OCI-LY1 (cell line): Measurements from ENCODE around the gene PSENEN.
"Not testable (repeated sequence)": the region's sequence is repeated elsewhere in the genome, so short reads cannot be mapped to it uniquely, and the experiment has no call there.

ENCODE experiments used
- H2AFZ ChIP-seq: fragments of 200-600 bp; sonication (generic), shearing (Covaris generic); 2 replicates; pipeline ENCODE4 v1.6.0; 2014; ENCODE audit warnings: antibody characterized with exemption, mild to moderate bottlenecking, low read length
- H3F3A ChIP-seq: fragments of 200-600 bp; sonication (generic), shearing (Covaris generic); 2 replicates; pipeline ENCODE4 v1.6.0; 2014; ENCODE audit warnings: mild to moderate bottlenecking, antibody characterized with exemption, low read length, moderate library complexity; ENCODE audit not compliant: insufficient read depth
- H3K27ac ChIP-seq: fragments of 200-600 bp; sonication (generic); 2 replicates; pipeline ENCODE4 v1.5.1; 2014; ENCODE audit warnings: low read length, mixed run types, mild to moderate bottlenecking, low read depth; ENCODE audit not compliant: poor library complexity, severe bottlenecking
- H3K27me3 ChIP-seq: fragments of 200-600 bp; sonication (generic); 2 replicates; pipeline ENCODE4 v1.6.0; 2014; ENCODE audit warnings: antibody characterized with exemption, mild to moderate bottlenecking, low read length, moderate library complexity; ENCODE audit not compliant: insufficient read depth
- H3K36me3 ChIP-seq: fragments of 200-600 bp; sonication (generic); 2 replicates; pipeline ENCODE4 v1.6.1; 2014; ENCODE audit warnings: mild to moderate bottlenecking, antibody characterized with exemption, low read length, moderate library complexity, mixed read lengths; ENCODE audit not compliant: insufficient read depth
- H3K4me1 ChIP-seq: fragments of 200-600 bp; sonication (generic); 2 replicates; pipeline ENCODE4 v1.5.1; 2014; ENCODE audit warnings: mild to moderate bottlenecking, low read length, moderate library complexity; ENCODE audit not compliant: insufficient read depth, severe bottlenecking
- H3K4me2 ChIP-seq: fragments of 200-600 bp; sonication (generic), shearing (Covaris generic); 2 replicates; pipeline ENCODE4 v1.6.1; 2014; ENCODE audit warnings: low read length
- H3K4me3 ChIP-seq: fragments of 200-600 bp; sonication (generic); 2 replicates; pipeline ENCODE4 v1.5.1; 2014; ENCODE audit warnings: low read length, low read depth, mild to moderate bottlenecking, mixed read lengths; ENCODE audit not compliant: poor library complexity, severe bottlenecking
- H3K79me2 ChIP-seq: fragments of 200-600 bp; shearing (Covaris generic); 2 replicates; pipeline ENCODE4 v1.6.1; 2016; ENCODE audit warnings: mixed run types, low read length, mixed read lengths; ENCODE audit not compliant: insufficient read depth
- H3K9ac ChIP-seq: fragments of 200-600 bp; sonication (generic), shearing (Covaris generic); 2 replicates; pipeline ENCODE4 v1.6.1; 2014; ENCODE audit warnings: mild to moderate bottlenecking, low read length, mixed read lengths
- H3K9me2 ChIP-seq: fragments of 200-600 bp; sonication (generic), shearing (Covaris generic); 2 replicates; pipeline ENCODE4 v1.6.1; 2014; ENCODE audit warnings: low read depth, mild to moderate bottlenecking, low read length, mixed read lengths
- H3K9me3 ChIP-seq: fragments of 200-600 bp; shearing (Covaris generic); 2 replicates; pipeline ENCODE4 v1.6.1; 2014; ENCODE audit warnings: low read length, mixed read lengths
- H4K20me1 ChIP-seq: fragments of 200-600 bp; sonication (generic), shearing (Covaris generic); 2 replicates; pipeline ENCODE4 v1.6.0; 2016; ENCODE audit warnings: mild to moderate bottlenecking, low read length; ENCODE audit not compliant: insufficient read depth
- EZH2 ChIP-seq: fragments of 200-600 bp; sonication (generic), shearing (Covaris generic); IDR thresholded peaks from 2 replicates; pipeline ENCODE4 v1.8.0; 2017; ENCODE audit warnings: borderline replicate concordance, mixed run types, mild to moderate bottlenecking, antibody characterized with exemption, low read length, moderate library complexity, mixed read lengths
- TF ChIP-seq, protein P1 (sequence below): fragments of 200-600 bp; sonication (generic), shearing (Covaris generic); IDR thresholded peaks from 2 replicates; pipeline ENCODE4 v1.5.1; 2017; ENCODE audit warnings: mild to moderate bottlenecking, antibody characterized with exemption, low read length, moderate library complexity, mixed read lengths

PSENEN gene

GRCh38 chr19:35723671-35724070 lies 21.8 kb upstream of the PSENEN start:
- TF ChIP-seq, protein P1, sequence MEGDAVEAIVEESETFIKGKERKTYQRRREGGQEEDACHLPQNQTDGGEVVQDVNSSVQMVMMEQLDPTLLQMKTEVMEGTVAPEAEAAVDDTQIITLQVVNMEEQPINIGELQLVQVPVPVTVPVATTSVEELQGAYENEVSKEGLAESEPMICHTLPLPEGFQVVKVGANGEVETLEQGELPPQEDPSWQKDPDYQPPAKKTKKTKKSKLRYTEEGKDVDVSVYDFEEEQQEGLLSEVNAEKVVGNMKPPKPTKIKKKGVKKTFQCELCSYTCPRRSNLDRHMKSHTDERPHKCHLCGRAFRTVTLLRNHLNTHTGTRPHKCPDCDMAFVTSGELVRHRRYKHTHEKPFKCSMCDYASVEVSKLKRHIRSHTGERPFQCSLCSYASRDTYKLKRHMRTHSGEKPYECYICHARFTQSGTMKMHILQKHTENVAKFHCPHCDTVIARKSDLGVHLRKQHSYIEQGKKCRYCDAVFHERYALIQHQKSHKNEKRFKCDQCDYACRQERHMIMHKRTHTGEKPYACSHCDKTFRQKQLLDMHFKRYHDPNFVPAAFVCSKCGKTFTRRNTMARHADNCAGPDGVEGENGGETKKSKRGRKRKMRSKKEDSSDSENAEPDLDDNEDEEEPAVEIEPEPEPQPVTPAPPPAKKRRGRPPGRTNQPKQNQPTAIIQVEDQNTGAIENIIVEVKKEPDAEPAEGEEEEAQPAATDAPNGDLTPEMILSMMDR = no peak
- TF ChIP-seq EZH2 = no peak
- Histone ChIP-seq H3F3A (no peaks in the 10 kb centered on the region), H3K9ac (no peak overlapping the region), H3K4me2 (no peak overlapping the region), H3K79me2 (peaks cover 5% of the 10 kb centered on the region), H2AFZ (no peak overlapping the region), H3K27me3 (no peaks in the 10 kb centered on the region), H3K36me3 (peaks cover 83% of the 10 kb centered on the region), H4K20me1 (no peaks in the 10 kb centered on the region), H3K4me1 (peaks cover 11% of the 10 kb centered on the region), H3K27ac (no peak overlapping the region), H3K9me3 (no peaks in the 10 kb centered on the region), H3K4me3 (no peak overlapping the region), H3K9me2 (no peaks in the 10 kb centered on the region)

- H3K9ac ChIP-seq, H3K9me3 ChIP-seq, H3K4me3 ChIP-seq, H4K20me1 ChIP-seq, H3K4me1 ChIP-seq, H3F3A ChIP-seq, H2AFZ ChIP-seq, H3K79me2 ChIP-seq, H3K27me3 ChIP-seq, H3K4me2 ChIP-seq, H3K9me2 ChIP-seq, H3K27ac ChIP-seq: not testable (repeated sequence)
- H3K36me3 ChIP-seq = peaks cover 87% of the 10 kb centered on the region
Observed at GRCh38 chr19:35724132-35724531, 21.3 kb upstream of the PSENEN start.

GRCh38 chr19:35724560-35724959 lies 20.9 kb upstream of the PSENEN start:
- peaks cover 2% of the 10 kb centered on the region for H3K4me1 ChIP-seq
- no peaks in the 10 kb centered on the region for H3K9me2 ChIP-seq
- no peak overlapping the region for H3K9ac ChIP-seq
- no peak overlapping the region for H2AFZ ChIP-seq
- H3K9me3 ChIP-seq = no peaks in the 10 kb centered on the region
- H4K20me1 ChIP-seq = no peaks in the 10 kb centered on the region
- no peak for TF ChIP-seq EZH2
- TF ChIP-seq, protein P1 = no peak
- H3K4me3 ChIP-seq = no peak overlapping the region
- H3K27me3 ChIP-seq = no peaks in the 10 kb centered on the region
- H3K4me2 ChIP-seq = no peak overlapping the region
- no peaks in the 10 kb centered on the region for H3F3A ChIP-seq
- peaks cover 89% of the 10 kb centered on the region for H3K36me3 ChIP-seq
- no peaks in the 10 kb centered on the region; the same call in 1 of the 2 replicates for H3K79me2 ChIP-seq
- no peak overlapping the region for H3K27ac ChIP-seq

DNA sequence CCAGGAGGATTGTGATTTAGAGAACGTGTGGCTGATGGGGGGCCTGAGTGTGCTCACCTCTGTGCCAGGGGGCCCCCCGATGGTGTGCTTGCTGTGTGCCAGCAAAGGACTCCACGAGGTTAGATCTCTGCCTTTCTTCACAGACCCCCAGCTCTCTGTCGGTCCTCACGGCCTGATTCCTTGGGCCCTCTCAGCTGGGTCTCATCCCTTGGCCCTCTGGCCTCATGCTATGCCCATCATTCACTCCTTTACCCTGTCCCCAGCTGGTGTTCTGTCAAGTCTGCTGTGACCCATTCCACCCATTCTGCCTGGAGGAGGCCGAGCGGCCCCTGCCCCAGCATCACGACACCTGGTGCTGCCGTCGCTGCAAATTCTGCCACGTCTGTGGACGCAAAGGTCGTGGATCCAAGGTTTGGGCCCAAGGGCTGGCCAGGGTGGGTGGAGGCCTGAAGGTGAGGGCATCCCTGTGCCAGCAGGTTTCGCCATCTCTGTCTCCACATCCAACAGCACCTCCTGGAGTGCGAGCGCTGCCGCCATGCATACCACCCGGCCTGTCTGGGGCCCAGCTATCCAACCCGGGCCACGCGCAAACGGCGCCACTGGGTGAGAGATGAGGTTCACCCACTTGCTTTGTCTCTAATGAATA lies 20.1 kb upstream of the PSENEN start:
- Histone ChIP-seq H3K27me3 (no peaks in the 10 kb centered on the region), H3K9ac (no peak overlapping the region), H3K27ac (no peak overlapping the region), H4K20me1 (no peaks in the 10 kb centered on the region), H3K4me2 (no peak overlapping the region), H3K36me3 (peaks cover 90% of the 10 kb centered on the region), H2AFZ (no peak overlapping the region), H3K79me2 (no peaks in the 10 kb centered on the region), H3F3A (no peaks in the 10 kb centered on the region), H3K9me3 (no peaks in the 10 kb centered on the region), H3K9me2 (no peaks in the 10 kb centered on the region), H3K4me1 (no peaks in the 10 kb centered on the region), H3K4me3 (no peak overlapping the region)
- TF ChIP-seq, protein P1 = no peak
- TF ChIP-seq EZH2 = no peak
